H9 (cell line): Measurements from ENCODE around the gene ATG5. TPM values are rescaled to one million over a fixed set of nuclear protein-coding genes. Genes with fewer than 3 reads are reported as not detected.

ENCODE experiments used
- DNase-seq: peaks from one replicate; pipeline ENCODE4 v3.0.0-alpha.2; 2017
- H2AFZ ChIP-seq: one replicate; pipeline ENCODE4 v1.6.1; 2013; ENCODE audit warnings: mild to moderate bottlenecking, low read length, control low read depth, moderate library complexity
- H2AK5ac ChIP-seq: 2 replicates; pipeline ENCODE4 v1.6.1; 2013; ENCODE audit warnings: low read length, control low read depth, mixed read lengths; ENCODE audit not compliant: insufficient read length
- H2BK120ac ChIP-seq: one replicate; pipeline ENCODE4 v1.6.1; 2013; ENCODE audit warnings: low read depth, mild to moderate bottlenecking, low read length, control low read depth, inconsistent platforms; ENCODE audit not compliant: poor library complexity, severe bottlenecking
- H2BK12ac ChIP-seq: 2 replicates; pipeline ENCODE4 v1.6.1; 2013; ENCODE audit warnings: low read length, control low read depth, mixed read lengths, low read depth; ENCODE audit not compliant: insufficient read length
- H2BK15ac ChIP-seq: 2 replicates; pipeline ENCODE4 v1.6.1; 2013; ENCODE audit warnings: low read depth, low read length, control low read depth
- H2BK20ac ChIP-seq: one replicate; pipeline ENCODE4 v1.6.1; 2013; ENCODE audit warnings: low read depth, mild to moderate bottlenecking, low read length, control low read depth, inconsistent platforms; ENCODE audit not compliant: poor library complexity, severe bottlenecking
- H2BK5ac ChIP-seq: 2 replicates; pipeline ENCODE4 v1.6.1; 2013; ENCODE audit warnings: low read length, control low read depth, mixed read lengths; ENCODE audit not compliant: insufficient read length
- H3K14ac ChIP-seq: 2 replicates; pipeline ENCODE4 v1.6.1; 2013; ENCODE audit warnings: low read length, control low read depth; ENCODE audit not compliant: insufficient read depth
- H3K18ac ChIP-seq: 2 replicates; pipeline ENCODE4 v1.6.1; 2013; ENCODE audit warnings: low read depth, mild to moderate bottlenecking, mixed read lengths, low read length, control low read depth; ENCODE audit not compliant: insufficient read length
- H3K23ac ChIP-seq: 2 replicates; pipeline ENCODE4 v1.6.1; 2013; ENCODE audit warnings: low read length, control low read depth, mixed read lengths, low read depth; ENCODE audit not compliant: insufficient read length
- H3K23me2 ChIP-seq: 2 replicates; pipeline ENCODE4 v1.6.1; 2013; ENCODE audit warnings: low read depth, mild to moderate bottlenecking, mixed read lengths, low read length, control low read depth; ENCODE audit not compliant: insufficient read length, poor library complexity, severe bottlenecking
- H3K27ac ChIP-seq: 2 replicates; pipeline ENCODE4 v1.5.1; 2013; ENCODE audit warnings: low read length, control low read depth, mixed read lengths, low read depth; ENCODE audit not compliant: insufficient read length
- H3K27me3 ChIP-seq: 2 replicates; pipeline ENCODE4 v1.6.1; 2013; ENCODE audit warnings: low read length, control low read depth, inconsistent platforms; ENCODE audit not compliant: insufficient read depth
- H3K4ac ChIP-seq: 2 replicates; pipeline ENCODE4 v1.6.1; 2013; ENCODE audit warnings: low read depth, mild to moderate bottlenecking, control low read depth, inconsistent platforms, low read length, moderate library complexity
- H3K4me1 ChIP-seq: 2 replicates; pipeline ENCODE4 v1.6.1; 2013; ENCODE audit warnings: low read length, control low read depth, inconsistent platforms; ENCODE audit not compliant: insufficient read depth
- H3K4me2 ChIP-seq: 2 replicates; pipeline ENCODE4 v1.6.1; 2013; ENCODE audit warnings: low read length, control low read depth, mixed read lengths; ENCODE audit not compliant: insufficient read length, insufficient read depth
- H3K56ac ChIP-seq: 2 replicates; pipeline ENCODE4 v1.6.1; 2013; ENCODE audit warnings: low read depth, mild to moderate bottlenecking, mixed read lengths, low read length, control low read depth; ENCODE audit not compliant: insufficient read length
- H3K79me1 ChIP-seq: 2 replicates; pipeline ENCODE4 v1.6.1; 2013; ENCODE audit warnings: low read depth, mild to moderate bottlenecking, moderate library complexity, low read length, control low read depth, inconsistent platforms; ENCODE audit not compliant: insufficient read depth, poor library complexity, severe bottlenecking
- H3K79me2 ChIP-seq: 2 replicates; pipeline ENCODE4 v1.6.1; 2013; ENCODE audit warnings: low read length, control low read depth, inconsistent platforms; ENCODE audit not compliant: insufficient read depth
- H3K9ac ChIP-seq: 2 replicates; pipeline ENCODE4 v1.6.1; 2013; ENCODE audit warnings: low read length, control low read depth, mixed read lengths; ENCODE audit not compliant: insufficient read length; ENCODE audit errors: extremely low read depth
- H3K9me3 ChIP-seq: one replicate; pipeline ENCODE4 v1.6.1; 2013; ENCODE audit warnings: low read depth, low read length, inconsistent platforms; ENCODE audit not compliant: control insufficient read depth
- H3T11ph ChIP-seq: one replicate; pipeline ENCODE4 v1.6.1; 2013; ENCODE audit warnings: mild to moderate bottlenecking, low read length, control low read depth, inconsistent platforms
- H4K20me1 ChIP-seq: one replicate; pipeline ENCODE4 v1.6.1; 2013; ENCODE audit not compliant: control insufficient read depth, insufficient read length, insufficient read depth
- H4K5ac ChIP-seq: 2 replicates; pipeline ENCODE4 v1.6.1; 2013; ENCODE audit warnings: low read depth, mild to moderate bottlenecking, mixed read lengths, low read length, control low read depth; ENCODE audit not compliant: insufficient read length
- H4K8ac ChIP-seq: replicated peaks from 2 replicates; pipeline ENCODE4 v1.6.1; 2013; ENCODE audit warnings: low read length, control low read depth, mixed read lengths, low read depth; ENCODE audit not compliant: insufficient read length
- H4K91ac ChIP-seq: 2 replicates; pipeline ENCODE4 v1.6.1; 2013; ENCODE audit warnings: low read depth, mild to moderate bottlenecking, moderate library complexity, mixed read lengths, low read length, control low read depth; ENCODE audit not compliant: insufficient read length
- H3K27ac Mint-ChIP-seq, 3 experiments: 2 replicates in 2 of 3; 3 replicates in 1 of 3; pipeline ENCODE4 v1.8.0; 2020 to 2021; ENCODE audit warnings: mixed read lengths in 3 of 3, mild to moderate bottlenecking in 1 of 3, moderate library complexity in 1 of 3
- H3K27me3 Mint-ChIP-seq: 2 replicates; pipeline ENCODE4 v1.8.0; 2021; ENCODE audit warnings: low read depth, mild to moderate bottlenecking, moderate library complexity, mixed read lengths
- H3K36me3 Mint-ChIP-seq, 3 experiments: 2 replicates in 2 of 3; 3 replicates in 1 of 3; pipeline ENCODE4 v1.8.0; 2020 to 2021; ENCODE audit warnings: low read depth in 3 of 3, mixed read lengths in 3 of 3; ENCODE audit not compliant: insufficient read depth in 1 of 3
- H3K4me1 Mint-ChIP-seq, 2 experiments: 2 replicates each; pipeline ENCODE4 v1.8.0; 2020; ENCODE audit warnings: mixed read lengths in 2 of 2
- H3K4me3 Mint-ChIP-seq, 2 experiments: 2 replicates in 1 of 2; 3 replicates in 1 of 2; pipeline ENCODE4 v1.8.0; 2020 to 2021; ENCODE audit warnings: mild to moderate bottlenecking in 2 of 2, mixed read lengths in 2 of 2, moderate library complexity in 1 of 2
- H3K9me3 Mint-ChIP-seq, 2 experiments: 2 replicates in 1 of 2; 3 replicates in 1 of 2; pipeline ENCODE4 v1.8.0; 2020; ENCODE audit warnings: mild to moderate bottlenecking in 2 of 2, mixed read lengths in 2 of 2, moderate library complexity in 1 of 2
- WGBS: extraction: QIAGEN DNeasy Blood & Tissue Kit; methylation state at CpG from one replicate; pipeline ENCODE4 v1.1.7; 2013; ENCODE audit warnings: missing lambda C conversion rate, low lambda C conversion rate, mixed read lengths; ENCODE audit not compliant: insufficient read length; ENCODE audit errors: extremely low coverage; 5-methylcytosine and 5-hydroxymethylcytosine counted together
- total RNA-seq: library from RNA; stranded (reverse); gene quantifications from 2 replicates; pipeline ENCODE4 v1.2.1, GENCODE V29; 2021
- TF ChIP-seq, protein P1 (sequence below): fragments of 200-600 bp; sonication (generic); conservative IDR thresholded peaks from 3 replicates; pipeline ENCODE4 v1.8.0; 2021; ENCODE audit warnings: antibody characterized with exemption, mild to moderate bottlenecking

ATG5 gene
- total RNA-seq, 1 experiment from 2014 or later, result 36.7 TPM

- no peaks in the 10 kb centered on the region for H3K27me3 Mint-ChIP-seq
- no peak overlapping the region for H4K8ac ChIP-seq
- no peak overlapping the region for H2BK15ac ChIP-seq
- peaks cover 7% of the 10 kb centered on the region in 2 experiments for H3K4me1 Mint-ChIP-seq
- no peak overlapping the region for H3K27ac Mint-ChIP-seq
- H3K9me3 ChIP-seq, result no peaks in the 10 kb centered on the region
- TF ChIP-seq, protein P1, sequence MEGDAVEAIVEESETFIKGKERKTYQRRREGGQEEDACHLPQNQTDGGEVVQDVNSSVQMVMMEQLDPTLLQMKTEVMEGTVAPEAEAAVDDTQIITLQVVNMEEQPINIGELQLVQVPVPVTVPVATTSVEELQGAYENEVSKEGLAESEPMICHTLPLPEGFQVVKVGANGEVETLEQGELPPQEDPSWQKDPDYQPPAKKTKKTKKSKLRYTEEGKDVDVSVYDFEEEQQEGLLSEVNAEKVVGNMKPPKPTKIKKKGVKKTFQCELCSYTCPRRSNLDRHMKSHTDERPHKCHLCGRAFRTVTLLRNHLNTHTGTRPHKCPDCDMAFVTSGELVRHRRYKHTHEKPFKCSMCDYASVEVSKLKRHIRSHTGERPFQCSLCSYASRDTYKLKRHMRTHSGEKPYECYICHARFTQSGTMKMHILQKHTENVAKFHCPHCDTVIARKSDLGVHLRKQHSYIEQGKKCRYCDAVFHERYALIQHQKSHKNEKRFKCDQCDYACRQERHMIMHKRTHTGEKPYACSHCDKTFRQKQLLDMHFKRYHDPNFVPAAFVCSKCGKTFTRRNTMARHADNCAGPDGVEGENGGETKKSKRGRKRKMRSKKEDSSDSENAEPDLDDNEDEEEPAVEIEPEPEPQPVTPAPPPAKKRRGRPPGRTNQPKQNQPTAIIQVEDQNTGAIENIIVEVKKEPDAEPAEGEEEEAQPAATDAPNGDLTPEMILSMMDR, result no peak
- H3K23me2 ChIP-seq, result no peaks in the 10 kb centered on the region
- no peak overlapping the region for H3K4me2 ChIP-seq
- H3K4ac ChIP-seq, result no peak overlapping the region
- no peaks in the 10 kb centered on the region for H3K79me1 ChIP-seq
- no peaks in the 10 kb centered on the region for H3K36me3 Mint-ChIP-seq
- H3K27me3 ChIP-seq, result no peaks in the 10 kb centered on the region
- no peak overlapping the region for H4K5ac ChIP-seq
- H3K27ac ChIP-seq, result no peak overlapping the region
- no peak overlapping the region for H3K4me3 Mint-ChIP-seq
- no peak overlapping the region for H3K14ac ChIP-seq
- no peak overlapping the region for H2BK120ac ChIP-seq
- H2BK12ac ChIP-seq, result no peak overlapping the region
- no peak overlapping the region for H3K9ac ChIP-seq
- H3T11ph ChIP-seq, result no peak overlapping the region
- no peak overlapping the region for H3K18ac ChIP-seq
- peaks cover 2% of the 10 kb centered on the region; the same call in 1 of the 2 replicates for H3K4me1 ChIP-seq
- H2BK20ac ChIP-seq, result no peak overlapping the region
- DNase-seq, result no peak
- no peak overlapping the region for H2AFZ ChIP-seq
- no peaks in the 10 kb centered on the region for H3K9me3 Mint-ChIP-seq
- H3K79me2 ChIP-seq, result no peaks in the 10 kb centered on the region
- no peak overlapping the region for H4K91ac ChIP-seq
- no peak overlapping the region for H2BK5ac ChIP-seq
- H4K20me1 ChIP-seq, result no peaks in the 10 kb centered on the region
- WGBS, result no CpG with 5 or more reads among the region's 1 CpG
- no peak overlapping the region for H2AK5ac ChIP-seq
- H3K56ac ChIP-seq, result no peak overlapping the region
- no peak overlapping the region for H3K23ac ChIP-seq
Observed at GRCh38 chr6:106373502-106374239, 48.1 kb upstream of the ATG5 start.
